Keratinocyte (primary cell): Measurements from ENCODE around the gene TM4SF5. TPM values are rescaled to one million over a fixed set of nuclear protein-coding genes. Genes with fewer than 3 reads are reported as not detected.

Experiments
- DNase-seq: peaks from one replicate; pipeline ENCODE4 v3.0.0-alpha.2; 2011; ENCODE audit warnings: low read depth, missing footprints, low spot score
- FAIRE-seq: peaks from 2 replicates; lab custom pipeline; 2011; peaks lifted over from hg19 to GRCh38; lab: Jason Lieb, UNC
- H2AFZ ChIP-seq: 2 replicates; pipeline ENCODE4 v1.6.0; 2012; ENCODE audit warnings: low read length, control low read depth, inconsistent platforms; ENCODE audit not compliant: control insufficient read depth
- H3K27ac ChIP-seq: 2 replicates; pipeline ENCODE4 v1.5.1; 2011; ENCODE audit warnings: low read length; ENCODE audit not compliant: control insufficient read depth, insufficient read depth
- H3K27me3 ChIP-seq: 3 replicates; pipeline ENCODE4 v1.6.0; 2011; ENCODE audit warnings: low read length; ENCODE audit not compliant: control insufficient read depth, insufficient read depth; ENCODE audit errors: extremely low read depth
- H3K36me3 ChIP-seq, 2 experiments: 2 replicates in 1 of 2; 3 replicates in 1 of 2; pipeline ENCODE4 v1.5.1; 2011; ENCODE audit warnings: low read length in 2 of 2, mild to moderate bottlenecking in 1 of 2; ENCODE audit not compliant: control insufficient read depth in 2 of 2, insufficient read depth in 2 of 2; ENCODE audit errors: extremely low read depth in 1 of 2
- H3K4me1 ChIP-seq: 3 replicates; pipeline ENCODE4 v1.5.1; 2011; ENCODE audit warnings: low read length; ENCODE audit not compliant: control insufficient read depth, insufficient read depth; ENCODE audit errors: extremely low read depth
- H3K4me2 ChIP-seq: 3 replicates; pipeline ENCODE4 v1.6.0; 2011; ENCODE audit warnings: low read depth, low read length; ENCODE audit not compliant: control insufficient read depth, insufficient read depth; ENCODE audit errors: extremely low read depth
- H3K4me3 ChIP-seq, 3 experiments: fragments of 200-600 bp in 1 of 3; sonication (generic) in 1 of 3; 2 replicates in 2 of 3; 3 replicates in 1 of 3; pipeline ENCODE4 v1.5.1; 2011 to 2016; ENCODE audit warnings: low read length in 3 of 3, mild to moderate bottlenecking in 3 of 3, control low read depth in 2 of 3, inconsistent platforms in 1 of 3, low read depth in 1 of 3, mixed read lengths in 1 of 3, mixed run types in 1 of 3, moderate library complexity in 1 of 3; ENCODE audit not compliant: control insufficient read depth in 2 of 3, insufficient read depth in 2 of 3; ENCODE audit errors: extremely low read depth in 1 of 3
- H3K79me2 ChIP-seq: 2 replicates; pipeline ENCODE4 v1.6.0; 2012; ENCODE audit warnings: low read length; ENCODE audit not compliant: control insufficient read depth, insufficient read depth
- H3K9ac ChIP-seq: 3 replicates; pipeline ENCODE4 v1.6.0; 2011; ENCODE audit warnings: low read length; ENCODE audit not compliant: control insufficient read depth, insufficient read depth; ENCODE audit errors: extremely low read depth
- H3K9me1 ChIP-seq: 3 replicates; pipeline ENCODE4 v1.6.0; 2011; ENCODE audit warnings: low read length; ENCODE audit not compliant: control insufficient read depth, insufficient read depth; ENCODE audit errors: extremely low read depth
- H3K9me3 ChIP-seq: 2 replicates; pipeline ENCODE4 v1.5.1; 2012; ENCODE audit warnings: low read depth, low read length; ENCODE audit not compliant: control insufficient read depth
- H4K20me1 ChIP-seq: 3 replicates; pipeline ENCODE4 v1.6.0; 2011; ENCODE audit warnings: low read length; ENCODE audit not compliant: control insufficient read depth, insufficient read depth; ENCODE audit errors: extremely low read depth
- CTCF ChIP-seq, 3 experiments: IDR thresholded peaks in 1 of 3; conservative IDR thresholded peaks in 1 of 3; optimal IDR thresholded peaks in 1 of 3; 2 replicates in 2 of 3; 3 replicates in 1 of 3; pipeline versions ENCODE3 to v1.5.1; 2011; ENCODE audit warnings: low read length in 3 of 3, mild to moderate bottlenecking in 3 of 3, moderate library complexity in 2 of 3, control low read depth in 1 of 3, inconsistent platforms in 1 of 3; ENCODE audit not compliant: insufficient read depth in 2 of 3; ENCODE audit errors: extremely low read depth in 1 of 3
- EZH2 ChIP-seq: IDR thresholded peaks from one replicate; pipeline ENCODE4 v1.6.1; 2012; ENCODE audit warnings: inconsistent platforms, mild to moderate bottlenecking, low read length, moderate library complexity
- dilution Hi-C: fragments of 300-500 bp; cut with MboI; formaldehyde crosslinking; loops from one replicate; pipeline ENCODE4 v1.7.0; 2020; ENCODE audit warnings: low sequenced_read_pairs; ENCODE audit not compliant: extremely low pct_ligation_motif_present
- polyA plus RNA-seq, 5 experiments: library from polyadenylated mRNA; depleted of rRNA in 3 of 5; stranded (reverse) in 3 of 5; stranded (forward) in 1 of 5; unstranded in 1 of 5; fragments of >200 nt; gene quantifications; 1 replicate in 1 of 5; 2 replicates in 3 of 5; 3 replicates in 1 of 5; pipeline versions ENCODE4 v1.2.1 to v1.2.3, GENCODE V29; 2011 to 2012; ENCODE audit warnings: missing spikeins in 2 of 5, low read depth in 1 of 5, low replicate concordance in 1 of 5

The TM4SF5 gene
- polyA plus RNA-seq, 1 donor (not counting 4 experiments of a cell fraction or from before 2014, with no cell fraction given) = not detected

GRCh38 chr17:4764595-4764994, 7.1 kb upstream of the TM4SF5 start:
- Histone ChIP-seq H3K9me1 (no peaks in the 10 kb centered on the region), H4K20me1 (no peaks in the 10 kb centered on the region), H3K36me3 (no peaks in the 10 kb centered on the region), H3K4me1 (no peaks in the 10 kb centered on the region), H3K9me3 (no peaks in the 10 kb centered on the region), H3K9ac (no peak overlapping the region), H3K79me2 (no peaks in the 10 kb centered on the region), H3K27ac (no peak overlapping the region), H2AFZ (no peak overlapping the region), H3K27me3 (no peaks in the 10 kb centered on the region), H3K4me2 (no peak overlapping the region), H3K4me3 (no peak overlapping the region)
- no peak for FAIRE-seq
- TF ChIP-seq CTCF (optimal IDR thresholded peaks at IDR 0.05 in 1 of 3, IDR thresholded peaks at IDR 0.05 in 1 of 3, conservative IDR thresholded peaks at IDR 0.05 in 1 of 3; ENCODE audit: extremely low read depth in 1 of 3, insufficient read depth in 2 of 3, low read length in 3 of 3) = no peak
- no peak for TF ChIP-seq EZH2
- no peak for DNase-seq
- dilution Hi-C loops = no loop called here

- no peak overlapping the region for H3K27ac ChIP-seq
- H3K9me1 ChIP-seq = no peaks in the 10 kb centered on the region
- DNase-seq = no peak
- no peaks in the 10 kb centered on the region for H3K27me3 ChIP-seq
- H2AFZ ChIP-seq = no peak overlapping the region
- dilution Hi-C loops = no loop called here
- TF ChIP-seq CTCF (optimal IDR thresholded peaks at IDR 0.05 in 1 of 3, IDR thresholded peaks at IDR 0.05 in 1 of 3, conservative IDR thresholded peaks at IDR 0.05 in 1 of 3; ENCODE audit: extremely low read depth in 1 of 3, insufficient read depth in 2 of 3, low read length in 3 of 3) (no peak), EZH2 (no peak)
- H3K4me3 ChIP-seq = no peak overlapping the region
- H3K79me2 ChIP-seq = no peaks in the 10 kb centered on the region
- H3K36me3 ChIP-seq = no peaks in the 10 kb centered on the region
- H3K4me2 ChIP-seq = no peak overlapping the region
- no peaks in the 10 kb centered on the region for H3K9me3 ChIP-seq
- no peak overlapping the region for H3K9ac ChIP-seq
- no peak for FAIRE-seq
- H4K20me1 ChIP-seq = no peaks in the 10 kb centered on the region
- H3K4me1 ChIP-seq = no peaks in the 10 kb centered on the region
These were observed 5.5 kb upstream of the TM4SF5 start for GRCh38 chr17:4766201-4766600.
